GM23338 (cell line): ENCODE results near the gene SYCE1L. TPM values are rescaled to one million over a fixed set of nuclear protein-coding genes. Genes with fewer than 3 reads are reported as not detected.

Experiments
- ATAC-seq: fragments of 200-7000 bp; cut with Tn5 transposase; 3 replicates; pipeline ENCODE4 v1.9.1; 2020
- DNase-seq: peaks from one replicate; pipeline ENCODE4 v3.0.0-alpha.2; 2015; ENCODE audit warnings: low spot score
- H2AFZ ChIP-seq: fragments of 200-600 bp; sonication (generic); 2 replicates; pipeline ENCODE4 v1.8.0; 2016; ENCODE audit warnings: antibody characterized with exemption, mild to moderate bottlenecking, moderate library complexity
- H3F3A ChIP-seq: fragments of 200-600 bp; sonication (generic); replicated peaks from 2 replicates; pipeline ENCODE4 v1.8.0; 2017; ENCODE audit warnings: antibody characterized with exemption, mixed run types, low read depth
- H3K27ac ChIP-seq: fragments of 200-600 bp; sonication (generic); 2 replicates; pipeline ENCODE4 v1.6.1; 2016; ENCODE audit warnings: low read depth
- H3K27me3 ChIP-seq: fragments of 200-600 bp; sonication (generic); 2 replicates; pipeline ENCODE4 v1.8.0; 2016; ENCODE audit warnings: mild to moderate bottlenecking, mixed run types, moderate library complexity; ENCODE audit not compliant: insufficient read depth
- H3K36me3 ChIP-seq: fragments of 200-600 bp; sonication (generic); 2 replicates; pipeline ENCODE4 v1.8.0; 2016; ENCODE audit warnings: mild to moderate bottlenecking; ENCODE audit not compliant: insufficient read depth
- H3K4me1 ChIP-seq: fragments of 200-600 bp; sonication (generic); 2 replicates; pipeline ENCODE4 v1.8.0; 2016; ENCODE audit warnings: mild to moderate bottlenecking, moderate library complexity; ENCODE audit not compliant: insufficient read depth
- H3K4me2 ChIP-seq: fragments of 200-600 bp; sonication (generic); 2 replicates; pipeline ENCODE4 v1.7.1; 2017; ENCODE audit warnings: mixed run types
- H3K4me3 ChIP-seq: fragments of 200-600 bp; sonication (generic); 2 replicates; pipeline ENCODE4 v1.6.1; 2016; ENCODE audit warnings: mixed run types
- H3K79me2 ChIP-seq: fragments of 200-600 bp; sonication (generic); replicated peaks from 2 replicates; pipeline ENCODE4 v1.8.0; 2017; ENCODE audit warnings: mild to moderate bottlenecking; ENCODE audit not compliant: insufficient read depth
- H3K9me2 ChIP-seq: fragments of 200-600 bp; sonication (generic); 2 replicates; pipeline ENCODE4 v1.8.0; 2017; ENCODE audit not compliant: insufficient read depth
- H4K20me1 ChIP-seq: fragments of 200-600 bp; sonication (generic); replicated peaks from 2 replicates; pipeline ENCODE4 v1.8.0; 2017; ENCODE audit warnings: mild to moderate bottlenecking; ENCODE audit not compliant: insufficient read depth
- H3K27ac Mint-ChIP-seq: 2 replicates; pipeline ENCODE4 v1.8.0; 2020; ENCODE audit warnings: inconsistent platforms, mild to moderate bottlenecking, moderate library complexity, mixed read lengths
- H3K27me3 Mint-ChIP-seq: 3 replicates; pipeline ENCODE4 v1.8.0; 2022; ENCODE audit warnings: low read depth, mild to moderate bottlenecking, moderate library complexity, mixed read lengths, inconsistent platforms; ENCODE audit not compliant: insufficient read depth, poor library complexity
- H3K36me3 Mint-ChIP-seq: 3 replicates; pipeline ENCODE4 v1.8.0; 2021; ENCODE audit warnings: low read depth, mild to moderate bottlenecking, inconsistent platforms, moderate library complexity, mixed read lengths
- H3K4me1 Mint-ChIP-seq: 3 replicates; pipeline ENCODE4 v1.8.0; 2020; ENCODE audit warnings: mild to moderate bottlenecking, inconsistent platforms, mixed read lengths
- H3K4me3 Mint-ChIP-seq: 3 replicates; pipeline ENCODE4 v1.8.0; 2021; ENCODE audit warnings: moderate library complexity, mild to moderate bottlenecking, inconsistent platforms, mixed read lengths
- H3K9me3 Mint-ChIP-seq: 3 replicates; pipeline ENCODE4 v1.8.0; 2020; ENCODE audit warnings: moderate library complexity, mild to moderate bottlenecking, inconsistent platforms, mixed read lengths
- CREB1 ChIP-seq: fragments of 250-450 bp; sonication (Bioruptor Pico); IDR thresholded peaks from 2 replicates; pipeline ENCODE4 v1.5.0; 2020; ENCODE audit warnings: low read depth, mild to moderate bottlenecking, moderate library complexity
- EZH2phosphoT487 ChIP-seq: fragments of 200-600 bp; sonication (generic); IDR thresholded peaks from one replicate; pipeline ENCODE4 v1.8.1; 2018; ENCODE audit warnings: antibody characterized with exemption; ENCODE audit not compliant: unreplicated experiment
- JUNB ChIP-seq: IDR thresholded peaks from one replicate; pipeline ENCODE4 v1.6.1; 2016; ENCODE audit warnings: antibody characterized with exemption; ENCODE audit not compliant: unreplicated experiment
- NANOG ChIP-seq: IDR thresholded peaks from 2 replicates; pipeline ENCODE4 v1.6.1; 2016; ENCODE audit warnings: antibody characterized with exemption, borderline replicate concordance
- POLR2AphosphoS5 ChIP-seq: IDR thresholded peaks from 2 replicates; pipeline ENCODE4 v1.6.1; 2016; ENCODE audit warnings: antibody characterized with exemption, low read depth
- STAT1 ChIP-seq: IDR thresholded peaks from one replicate; pipeline ENCODE4 v1.6.1; 2016; ENCODE audit warnings: antibody characterized with exemption; ENCODE audit not compliant: unreplicated experiment
- polyA plus RNA-seq: library from polyadenylated mRNA; unstranded; fragments of >200 nt; fragmentation: Nextera tagmentation; extraction: Ambion mirVana; gene quantifications from 2 replicates; pipeline ENCODE4 v1.2.1, GENCODE V29; 2016
- total RNA-seq: library from RNA; depleted of rRNA; stranded (reverse); fragments of >200 nt; shearing (Covaris generic); gene quantifications from 2 replicates; pipeline ENCODE4 v1.2.3, GENCODE V29; 2014
- TF ChIP-seq, protein P1 (sequence below): IDR thresholded peaks from one replicate; pipeline ENCODE4 v1.6.1; 2018; ENCODE audit warnings: antibody characterized with exemption; ENCODE audit not compliant: unreplicated experiment
- TF ChIP-seq, protein P2 (sequence below): IDR thresholded peaks from 2 replicates; pipeline ENCODE4 v1.6.1; 2016; ENCODE audit warnings: antibody characterized with exemption
- TF ChIP-seq, protein P3 (sequence below): fragments of 250-450 bp; sonication (Bioruptor Pico); IDR thresholded peaks from 2 replicates; pipeline ENCODE4 v1.5.0; 2020; ENCODE audit warnings: mild to moderate bottlenecking, moderate library complexity

Gene SYCE1L
- total and polyA plus RNA-seq, 2 experiments from 2014 or later: 3.9 to 5.9 TPM

DNA sequence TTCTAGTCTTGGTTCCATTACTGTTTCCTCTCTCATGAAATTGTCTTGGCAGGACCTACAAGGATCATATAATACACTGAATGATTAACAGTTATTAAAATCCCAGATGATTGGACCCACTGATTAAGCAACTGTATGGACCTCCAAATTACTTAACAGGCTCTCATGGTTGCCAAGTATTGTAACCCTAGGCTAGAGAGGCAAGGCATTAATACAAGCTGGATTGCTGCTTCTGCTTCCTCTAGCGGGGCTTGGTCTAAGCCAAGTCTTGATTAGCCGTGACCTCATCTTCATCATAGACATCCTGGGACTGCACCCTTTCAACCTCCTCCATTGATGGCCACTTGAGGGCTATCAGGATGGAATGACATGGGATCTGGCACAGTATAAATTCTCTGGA is 46.9 kb downstream of the SYCE1L start (continued):
- TF ChIP-seq, protein P1, sequence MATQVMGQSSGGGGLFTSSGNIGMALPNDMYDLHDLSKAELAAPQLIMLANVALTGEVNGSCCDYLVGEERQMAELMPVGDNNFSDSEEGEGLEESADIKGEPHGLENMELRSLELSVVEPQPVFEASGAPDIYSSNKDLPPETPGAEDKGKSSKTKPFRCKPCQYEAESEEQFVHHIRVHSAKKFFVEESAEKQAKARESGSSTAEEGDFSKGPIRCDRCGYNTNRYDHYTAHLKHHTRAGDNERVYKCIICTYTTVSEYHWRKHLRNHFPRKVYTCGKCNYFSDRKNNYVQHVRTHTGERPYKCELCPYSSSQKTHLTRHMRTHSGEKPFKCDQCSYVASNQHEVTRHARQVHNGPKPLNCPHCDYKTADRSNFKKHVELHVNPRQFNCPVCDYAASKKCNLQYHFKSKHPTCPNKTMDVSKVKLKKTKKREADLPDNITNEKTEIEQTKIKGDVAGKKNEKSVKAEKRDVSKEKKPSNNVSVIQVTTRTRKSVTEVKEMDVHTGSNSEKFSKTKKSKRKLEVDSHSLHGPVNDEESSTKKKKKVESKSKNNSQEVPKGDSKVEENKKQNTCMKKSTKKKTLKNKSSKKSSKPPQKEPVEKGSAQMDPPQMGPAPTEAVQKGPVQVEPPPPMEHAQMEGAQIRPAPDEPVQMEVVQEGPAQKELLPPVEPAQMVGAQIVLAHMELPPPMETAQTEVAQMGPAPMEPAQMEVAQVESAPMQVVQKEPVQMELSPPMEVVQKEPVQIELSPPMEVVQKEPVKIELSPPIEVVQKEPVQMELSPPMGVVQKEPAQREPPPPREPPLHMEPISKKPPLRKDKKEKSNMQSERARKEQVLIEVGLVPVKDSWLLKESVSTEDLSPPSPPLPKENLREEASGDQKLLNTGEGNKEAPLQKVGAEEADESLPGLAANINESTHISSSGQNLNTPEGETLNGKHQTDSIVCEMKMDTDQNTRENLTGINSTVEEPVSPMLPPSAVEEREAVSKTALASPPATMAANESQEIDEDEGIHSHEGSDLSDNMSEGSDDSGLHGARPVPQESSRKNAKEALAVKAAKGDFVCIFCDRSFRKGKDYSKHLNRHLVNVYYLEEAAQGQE: no peak
- TF ChIP-seq POLR2AphosphoS5 (no peak), JUNB (no peak), CREB1 (CRISPR knock-in tag) (no peak), NANOG (no peak), STAT1 (no peak), EZH2phosphoT487 (no peak)
- TF ChIP-seq, protein P2, sequence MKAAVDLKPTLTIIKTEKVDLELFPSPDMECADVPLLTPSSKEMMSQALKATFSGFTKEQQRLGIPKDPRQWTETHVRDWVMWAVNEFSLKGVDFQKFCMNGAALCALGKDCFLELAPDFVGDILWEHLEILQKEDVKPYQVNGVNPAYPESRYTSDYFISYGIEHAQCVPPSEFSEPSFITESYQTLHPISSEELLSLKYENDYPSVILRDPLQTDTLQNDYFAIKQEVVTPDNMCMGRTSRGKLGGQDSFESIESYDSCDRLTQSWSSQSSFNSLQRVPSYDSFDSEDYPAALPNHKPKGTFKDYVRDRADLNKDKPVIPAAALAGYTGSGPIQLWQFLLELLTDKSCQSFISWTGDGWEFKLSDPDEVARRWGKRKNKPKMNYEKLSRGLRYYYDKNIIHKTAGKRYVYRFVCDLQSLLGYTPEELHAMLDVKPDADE: no peak

DNA sequence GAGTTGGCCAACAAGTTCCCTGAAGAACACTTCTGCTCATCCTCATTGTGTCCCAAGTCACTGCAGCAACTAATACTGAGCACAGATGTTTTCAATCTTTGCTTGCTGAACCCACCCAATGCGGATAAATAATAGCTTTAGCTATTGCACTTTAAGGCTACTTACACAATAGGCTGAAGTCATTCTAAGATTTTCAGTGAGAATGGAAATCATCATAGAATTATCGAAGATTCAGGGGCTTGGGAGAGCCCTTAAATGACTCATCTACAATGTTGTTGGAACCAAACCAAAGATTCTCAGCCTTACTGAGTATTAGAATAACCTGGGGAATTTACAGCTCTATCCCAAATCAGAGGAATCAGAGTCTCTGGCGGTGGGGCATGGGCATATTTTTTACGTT is 51.2 kb downstream of the SYCE1L start:
- H3K27ac ChIP-seq: no peak overlapping the region
- no peaks in the 10 kb centered on the region for H4K20me1 ChIP-seq
- Mint-ChIP-seq H3K36me3 (no peaks in the 10 kb centered on the region), H3K4me3 (no peak overlapping the region), H3K27me3 (no peaks in the 10 kb centered on the region), H3K4me1 (no peaks in the 10 kb centered on the region), H3K27ac (no peak overlapping the region), H3K9me3 (no peaks in the 10 kb centered on the region)
- no peaks in the 10 kb centered on the region for H3K4me1 ChIP-seq
- H3K79me2 ChIP-seq: no peaks in the 10 kb centered on the region
- ATAC-seq: no peak
- no peak overlapping the region for H3K4me3 ChIP-seq
- DNase-seq: no peak
- TF ChIP-seq JUNB (no peak), STAT1 (no peak)
- TF ChIP-seq, protein P3, sequence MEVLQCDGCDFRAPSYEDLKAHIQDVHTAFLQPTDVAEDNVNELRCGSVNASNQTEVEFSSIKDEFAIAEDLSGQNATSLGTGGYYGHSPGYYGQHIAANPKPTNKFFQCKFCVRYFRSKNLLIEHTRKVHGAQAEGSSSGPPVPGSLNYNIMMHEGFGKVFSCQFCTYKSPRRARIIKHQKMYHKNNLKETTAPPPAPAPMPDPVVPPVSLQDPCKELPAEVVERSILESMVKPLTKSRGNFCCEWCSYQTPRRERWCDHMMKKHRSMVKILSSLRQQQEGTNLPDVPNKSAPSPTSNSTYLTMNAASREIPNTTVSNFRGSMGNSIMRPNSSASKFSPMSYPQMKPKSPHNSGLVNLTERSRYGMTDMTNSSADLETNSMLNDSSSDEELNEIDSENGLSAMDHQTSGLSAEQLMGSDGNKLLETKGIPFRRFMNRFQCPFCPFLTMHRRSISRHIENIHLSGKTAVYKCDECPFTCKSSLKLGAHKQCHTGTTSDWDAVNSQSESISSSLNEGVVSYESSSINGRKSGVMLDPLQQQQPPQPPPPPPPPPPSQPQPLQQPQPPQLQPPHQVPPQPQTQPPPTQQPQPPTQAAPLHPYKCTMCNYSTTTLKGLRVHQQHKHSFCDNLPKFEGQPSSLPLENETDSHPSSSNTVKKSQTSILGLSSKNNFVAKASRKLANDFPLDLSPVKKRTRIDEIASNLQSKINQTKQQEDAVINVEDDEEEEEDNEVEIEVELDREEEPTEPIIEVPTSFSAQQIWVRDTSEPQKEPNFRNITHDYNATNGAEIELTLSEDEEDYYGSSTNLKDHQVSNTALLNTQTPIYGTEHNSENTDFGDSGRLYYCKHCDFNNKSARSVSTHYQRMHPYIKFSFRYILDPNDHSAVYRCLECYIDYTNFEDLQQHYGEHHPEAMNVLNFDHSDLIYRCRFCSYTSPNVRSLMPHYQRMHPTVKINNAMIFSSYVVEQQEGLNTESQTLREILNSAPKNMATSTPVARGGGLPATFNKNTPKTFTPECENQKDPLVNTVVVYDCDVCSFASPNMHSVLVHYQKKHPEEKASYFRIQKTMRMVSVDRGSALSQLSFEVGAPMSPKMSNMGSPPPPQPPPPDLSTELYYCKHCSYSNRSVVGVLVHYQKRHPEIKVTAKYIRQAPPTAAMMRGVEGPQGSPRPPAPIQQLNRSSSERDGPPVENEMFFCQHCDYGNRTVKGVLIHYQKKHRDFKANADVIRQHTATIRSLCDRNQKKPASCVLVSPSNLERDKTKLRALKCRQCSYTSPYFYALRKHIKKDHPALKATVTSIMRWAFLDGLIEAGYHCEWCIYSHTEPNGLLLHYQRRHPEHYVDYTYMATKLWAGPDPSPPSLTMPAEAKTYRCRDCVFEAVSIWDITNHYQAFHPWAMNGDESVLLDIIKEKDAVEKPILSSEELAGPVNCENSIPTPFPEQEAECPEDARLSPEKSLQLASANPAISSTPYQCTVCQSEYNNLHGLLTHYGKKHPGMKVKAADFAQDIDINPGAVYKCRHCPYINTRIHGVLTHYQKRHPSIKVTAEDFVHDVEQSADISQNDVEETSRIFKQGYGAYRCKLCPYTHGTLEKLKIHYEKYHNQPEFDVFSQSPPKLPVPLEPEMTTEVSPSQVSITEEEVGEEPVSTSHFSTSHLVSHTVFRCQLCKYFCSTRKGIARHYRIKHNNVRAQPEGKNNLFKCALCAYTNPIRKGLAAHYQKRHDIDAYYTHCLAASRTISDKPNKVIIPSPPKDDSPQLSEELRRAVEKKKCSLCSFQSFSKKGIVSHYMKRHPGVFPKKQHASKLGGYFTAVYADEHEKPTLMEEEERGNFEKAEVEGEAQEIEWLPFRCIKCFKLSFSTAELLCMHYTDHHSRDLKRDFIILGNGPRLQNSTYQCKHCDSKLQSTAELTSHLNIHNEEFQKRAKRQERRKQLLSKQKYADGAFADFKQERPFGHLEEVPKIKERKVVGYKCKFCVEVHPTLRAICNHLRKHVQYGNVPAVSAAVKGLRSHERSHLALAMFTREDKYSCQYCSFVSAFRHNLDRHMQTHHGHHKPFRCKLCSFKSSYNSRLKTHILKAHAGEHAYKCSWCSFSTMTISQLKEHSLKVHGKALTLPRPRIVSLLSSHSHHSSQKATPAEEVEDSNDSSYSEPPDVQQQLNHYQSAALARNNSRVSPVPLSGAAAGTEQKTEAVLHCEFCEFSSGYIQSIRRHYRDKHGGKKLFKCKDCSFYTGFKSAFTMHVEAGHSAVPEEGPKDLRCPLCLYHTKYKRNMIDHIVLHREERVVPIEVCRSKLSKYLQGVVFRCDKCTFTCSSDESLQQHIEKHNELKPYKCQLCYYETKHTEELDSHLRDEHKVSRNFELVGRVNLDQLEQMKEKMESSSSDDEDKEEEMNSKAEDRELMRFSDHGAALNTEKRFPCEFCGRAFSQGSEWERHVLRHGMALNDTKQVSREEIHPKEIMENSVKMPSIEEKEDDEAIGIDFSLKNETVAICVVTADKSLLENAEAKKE (CRISPR knock-in tag): no peak
- TF ChIP-seq, protein P1: no peak
- H3F3A ChIP-seq: no peaks in the 10 kb centered on the region
- H3K36me3 ChIP-seq: no peaks in the 10 kb centered on the region
- H3K27me3 ChIP-seq: no peaks in the 10 kb centered on the region
- H2AFZ ChIP-seq: no peak overlapping the region
- H3K4me2 ChIP-seq: no peak overlapping the region
- peaks cover 2% of the 10 kb centered on the region; the same call in 1 of the 2 replicates for H3K9me2 ChIP-seq
